Gastroesophageal sphincter (tissue), 4 donors: ENCODE measurements around the gene LY6G5C. TPM values are rescaled to one million over a fixed set of nuclear protein-coding genes. Genes with fewer than 3 reads are reported as not detected.
"Not testable (repeated sequence)": the region's sequence is repeated elsewhere in the genome, so short reads cannot be mapped to it uniquely, and the experiment has no call there.

Source experiments
- ATAC-seq: fragments of 150-250 bp; one replicate; pipeline ENCODE4 v1.9.1; 2016; ENCODE audit warnings: mild to moderate bottlenecking, moderate library complexity
- H3K27ac ChIP-seq, 4 donors: fragments of 200-600 bp; sonication (generic) in 3 of 4; 1 replicate in 3 of 4; 2 replicates in 1 of 4; pipeline ENCODE4 v1.5.1; 2016 to 2019
- H3K27me3 ChIP-seq: fragments of 200-600 bp; sonication (generic); one replicate; pipeline ENCODE4 v1.5.1; 2019
- H3K36me3 ChIP-seq, 2 donors: fragments of 200-600 bp; sonication (generic); one replicate each; pipeline ENCODE4 v1.5.1; 2019; ENCODE audit warnings: control low read depth in 1 of 2
- H3K4me1 ChIP-seq, 3 donors: fragments of 200-600 bp; sonication (generic); 1 replicate in 2 of 3; 2 replicates in 1 of 3; pipeline ENCODE4 v1.5.1; 2016 to 2019; ENCODE audit warnings: control low read depth in 2 of 3
- H3K4me3 ChIP-seq, 2 donors: fragments of 200-600 bp; sonication (generic); one replicate each; pipeline ENCODE4 v1.5.1; 2019; ENCODE audit warnings: mild to moderate bottlenecking in 1 of 2, moderate library complexity in 1 of 2
- H3K9me3 ChIP-seq, 3 donors: fragments of 200-600 bp; sonication (generic); one replicate each; pipeline ENCODE4 v1.5.1; 2017 to 2019; ENCODE audit warnings: control low read depth in 2 of 3
- EP300 ChIP-seq: sonication (generic); formaldehyde crosslinking; IDR thresholded peaks from one replicate; pipeline ENCODE4 v1.6.1; 2017; ENCODE audit warnings: antibody characterized with exemption, mild to moderate bottlenecking
- POLR2A ChIP-seq, 2 donors: fragments of 450-650 bp; IDR thresholded peaks; one replicate each; pipeline ENCODE4 v1.6.1; 2017; ENCODE audit warnings: antibody characterized with exemption in 2 of 2, mild to moderate bottlenecking in 2 of 2, moderate library complexity in 1 of 2
- POLR2AphosphoS5 ChIP-seq: sonication (generic); formaldehyde crosslinking; IDR thresholded peaks from one replicate; pipeline ENCODE4 v1.6.1; 2017; ENCODE audit warnings: antibody characterized with exemption
- WGBS, 2 donors: methylation state at CpG; one replicate each; pipeline ENCODE4 v1.1.5; 2018; ENCODE audit warnings: low coverage in 1 of 2; 5-methylcytosine and 5-hydroxymethylcytosine counted together
- total RNA-seq, 4 donors: library from RNA; depleted of rRNA; stranded (reverse); fragments of >200 nt; gene quantifications; one replicate each; pipeline ENCODE4 v1.1.0, GENCODE V29; 2016
- TF ChIP-seq, protein P1 (sequence below), 4 experiments: fragments of 200-600 bp in 2 of 4; fragments of 450-650 bp in 2 of 4; sonication (generic) in 1 of 4; IDR thresholded peaks; one replicate each; pipeline ENCODE4 v1.5.1; 2017 to 2019; ENCODE audit warnings: antibody characterized with exemption in 4 of 4, mild to moderate bottlenecking in 2 of 4, moderate library complexity in 2 of 4

The LY6G5C gene
- total RNA-seq, 4 donors from 2014 or later, result 0.94 to 1.9 TPM; not detected in 2

DNA sequence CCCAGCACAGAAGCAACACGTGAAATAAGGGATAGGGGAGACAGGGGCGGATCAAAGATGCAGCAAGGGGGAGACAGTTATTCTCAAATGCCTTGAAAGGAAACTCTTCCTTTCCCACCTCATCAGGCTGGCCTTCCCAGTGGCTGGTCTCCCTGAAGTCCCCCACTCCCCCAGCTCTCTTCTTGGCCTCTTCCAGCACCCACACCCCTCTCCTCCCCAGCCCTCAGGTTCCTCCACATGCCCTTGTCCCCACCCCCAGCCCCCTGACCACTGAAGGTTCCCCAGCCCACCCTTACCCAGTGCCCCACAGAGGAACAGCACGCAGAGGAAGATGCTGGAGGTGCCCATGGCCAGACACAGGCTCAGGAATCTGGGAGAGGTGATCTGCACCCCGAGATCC is 32.6 kb upstream of the LY6G5C start:
- TF ChIP-seq POLR2AphosphoS5 (no peak), EP300 (no peak)
- TF ChIP-seq, protein P1, sequence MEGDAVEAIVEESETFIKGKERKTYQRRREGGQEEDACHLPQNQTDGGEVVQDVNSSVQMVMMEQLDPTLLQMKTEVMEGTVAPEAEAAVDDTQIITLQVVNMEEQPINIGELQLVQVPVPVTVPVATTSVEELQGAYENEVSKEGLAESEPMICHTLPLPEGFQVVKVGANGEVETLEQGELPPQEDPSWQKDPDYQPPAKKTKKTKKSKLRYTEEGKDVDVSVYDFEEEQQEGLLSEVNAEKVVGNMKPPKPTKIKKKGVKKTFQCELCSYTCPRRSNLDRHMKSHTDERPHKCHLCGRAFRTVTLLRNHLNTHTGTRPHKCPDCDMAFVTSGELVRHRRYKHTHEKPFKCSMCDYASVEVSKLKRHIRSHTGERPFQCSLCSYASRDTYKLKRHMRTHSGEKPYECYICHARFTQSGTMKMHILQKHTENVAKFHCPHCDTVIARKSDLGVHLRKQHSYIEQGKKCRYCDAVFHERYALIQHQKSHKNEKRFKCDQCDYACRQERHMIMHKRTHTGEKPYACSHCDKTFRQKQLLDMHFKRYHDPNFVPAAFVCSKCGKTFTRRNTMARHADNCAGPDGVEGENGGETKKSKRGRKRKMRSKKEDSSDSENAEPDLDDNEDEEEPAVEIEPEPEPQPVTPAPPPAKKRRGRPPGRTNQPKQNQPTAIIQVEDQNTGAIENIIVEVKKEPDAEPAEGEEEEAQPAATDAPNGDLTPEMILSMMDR (IDR thresholded peaks at IDR 0.05), result no peak
- H3K9me3 ChIP-seq, result no peaks in the 10 kb centered on the region
- peaks cover 8% of the 10 kb centered on the region for H3K27me3 ChIP-seq
- no peaks in the 10 kb centered on the region for H3K4me1 ChIP-seq
- ATAC-seq, result no peak
- 31 to 77% methylated on average over 2 of the region's 4 CpGs for WGBS, 2 donors
- H3K4me3 ChIP-seq, result no peak overlapping the region
- H3K27ac ChIP-seq, result no peak overlapping the region
- H3K36me3 ChIP-seq, result no peaks in the 10 kb centered on the region

DNA sequence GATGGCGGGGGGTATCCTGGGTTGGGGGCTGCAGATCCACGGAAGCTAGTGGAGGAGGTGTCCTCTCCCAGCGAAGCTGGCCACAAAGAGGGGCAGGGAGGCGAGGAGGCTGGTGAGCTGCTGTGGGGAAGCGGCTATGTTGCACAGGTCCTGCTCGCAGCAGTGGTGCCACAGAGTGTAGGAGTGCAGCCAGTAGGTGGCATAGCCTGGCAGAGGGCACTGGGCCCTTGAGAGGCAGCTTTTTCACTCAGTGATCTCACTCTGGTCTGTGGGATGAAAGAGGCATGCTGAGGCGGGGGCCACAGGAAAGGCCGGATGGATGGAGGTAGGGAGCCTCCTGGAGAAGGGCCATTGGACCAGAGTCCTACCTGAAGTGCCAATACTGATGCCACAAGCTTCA is 31.4 kb upstream of the LY6G5C start:
- no peak overlapping the region for H3K27ac ChIP-seq
- ATAC-seq, result no peak
- H3K4me1 ChIP-seq, result no peaks in the 10 kb centered on the region
- no peaks in the 10 kb centered on the region for H3K36me3 ChIP-seq
- 69 to 85% methylated on average over 4 to 7 of the region's 8 CpGs for WGBS, 2 donors
- H3K27me3 ChIP-seq, result peaks cover 8% of the 10 kb centered on the region
- TF ChIP-seq POLR2AphosphoS5, result no peak
- no peak for TF ChIP-seq EP300
- TF ChIP-seq, protein P1 (IDR thresholded peaks at IDR 0.05), result no peak
- no peak for TF ChIP-seq POLR2A (IDR thresholded peaks at IDR 0.05)
- no peaks in the 10 kb centered on the region for H3K9me3 ChIP-seq
- no peak overlapping the region for H3K4me3 ChIP-seq

DNA sequence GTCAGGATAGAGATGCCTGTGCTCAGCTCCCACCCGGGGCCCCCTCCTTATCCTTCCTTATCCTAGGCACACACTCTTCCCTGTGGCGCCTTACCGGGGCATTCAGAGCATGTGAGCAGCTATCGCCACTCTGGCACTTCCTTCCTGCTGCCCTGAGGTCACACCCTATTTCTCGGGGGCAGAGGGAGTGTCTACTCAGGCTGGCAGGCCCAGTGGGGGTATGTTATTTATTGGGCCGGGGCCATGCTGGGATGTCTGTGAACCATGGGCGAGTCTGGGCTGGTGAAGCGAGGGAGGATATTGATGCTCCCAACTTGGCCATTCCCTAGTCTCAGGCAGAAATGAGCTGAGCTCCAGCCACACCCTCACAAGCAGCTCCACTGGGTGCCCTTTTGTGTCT is 30.4 kb upstream of the LY6G5C start:
- ATAC-seq, result no peak
- H3K4me3 ChIP-seq, result no peak overlapping the region
- 72 to 79% methylated on average over 4 of the region's 8 CpGs for WGBS, 2 donors
- TF ChIP-seq POLR2A (IDR thresholded peaks at IDR 0.05) (no peak), EP300 (no peak), POLR2AphosphoS5 (no peak)
- TF ChIP-seq, protein P1 (IDR thresholded peaks at IDR 0.05), result no peak
- no peaks in the 10 kb centered on the region for H3K9me3 ChIP-seq
- no peaks in the 10 kb centered on the region for H3K36me3 ChIP-seq
- H3K27ac ChIP-seq, result no peak overlapping the region
- peaks cover 8% of the 10 kb centered on the region for H3K27me3 ChIP-seq
- no peaks in the 10 kb centered on the region for H3K4me1 ChIP-seq

DNA sequence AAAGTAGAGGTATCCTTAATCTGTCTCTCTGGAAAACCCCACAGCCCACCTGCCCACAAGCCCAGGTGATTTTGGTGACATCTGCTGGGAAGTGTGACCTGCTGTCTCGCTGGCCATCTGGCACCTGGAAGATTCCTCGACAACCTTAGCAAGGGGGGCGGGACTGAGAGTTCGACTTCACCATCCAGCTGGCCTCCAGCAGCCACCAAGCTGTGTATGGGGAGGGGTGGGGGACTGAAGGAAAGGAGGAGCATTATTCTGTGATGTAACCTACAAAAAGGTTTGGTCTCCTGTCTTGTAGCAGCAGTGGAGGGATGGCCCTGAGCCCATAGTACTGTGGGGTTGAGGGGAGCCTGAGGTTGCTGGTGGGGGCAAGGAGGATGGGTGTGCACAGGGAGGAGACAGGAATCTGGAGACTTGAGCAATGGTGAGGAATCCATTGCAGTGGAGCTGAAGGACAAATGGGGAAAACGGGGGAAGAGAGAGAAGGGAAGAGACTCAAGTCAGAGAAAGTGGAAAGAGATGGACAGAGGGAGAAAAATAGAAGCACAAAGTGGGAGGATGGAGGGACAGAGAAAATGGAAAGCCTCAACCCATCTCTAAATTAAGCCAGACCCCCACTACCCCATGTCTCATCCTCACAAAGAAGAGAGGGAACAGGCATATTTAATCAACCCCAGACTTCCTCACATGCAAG is 29.8 kb upstream of the LY6G5C start:
- H3K27ac ChIP-seq, result no peak overlapping the region
- WGBS, 2 donors, result 55 to 58% methylated on average over 1 of the region's 5 CpGs
- TF ChIP-seq EP300, result no peak
- no peak for TF ChIP-seq POLR2A (IDR thresholded peaks at IDR 0.05)
- no peak for TF ChIP-seq POLR2AphosphoS5
- TF ChIP-seq, protein P1 (IDR thresholded peaks at IDR 0.05), result no peak

DNA sequence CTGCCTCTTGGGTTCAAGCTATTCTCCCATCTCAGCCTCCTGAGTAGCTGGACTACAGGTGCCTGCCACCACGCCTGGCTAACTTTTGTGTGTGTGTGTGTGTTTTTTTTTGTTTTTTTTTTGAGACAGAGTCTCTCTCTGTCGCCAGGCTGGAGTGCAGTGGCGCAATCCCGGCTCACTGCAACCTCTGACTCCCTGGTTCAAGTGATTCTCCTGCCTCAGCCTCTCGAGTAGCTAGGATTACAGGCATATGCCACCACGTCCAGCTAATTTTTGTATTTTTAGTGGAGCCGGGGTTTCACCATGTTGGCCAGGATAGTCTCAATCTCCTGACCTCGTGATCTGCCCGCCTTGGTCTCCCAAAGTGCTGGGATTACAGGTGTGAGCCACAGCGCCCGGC is 28.3 kb upstream of the LY6G5C start:
- H3K4me3 ChIP-seq, H3K27me3 ChIP-seq, ATAC-seq, H3K4me1 ChIP-seq, H3K27ac ChIP-seq, H3K36me3 ChIP-seq, H3K9me3 ChIP-seq: not testable (repeated sequence)
- WGBS, 2 donors, result 81% methylated on average over 5 of the region's 11 CpGs; no CpG with 5 or more reads in 1 of the 2 donors

More for the DNA sequence above, 29.8 kb upstream of the LY6G5C start:
- Histone ChIP-seq H3K36me3 (no peaks in the 10 kb centered on the region), H3K4me1 (no peaks in the 10 kb centered on the region), H3K27me3 (peaks cover 8% of the 10 kb centered on the region), H3K4me3 (no peak overlapping the region), H3K9me3 (no peaks in the 10 kb centered on the region)
- ATAC-seq, result no peak
